Lower lobe of right lung (tissue), 2 donors: ENCODE measurements around the gene PCBP3. TPM values are rescaled to one million over a fixed set of nuclear protein-coding genes. Genes with fewer than 3 reads are reported as not detected.

Experiments used
- ATAC-seq, 2 donors: fragments of 200-7000 bp; cut with Tn5 transposase; one replicate each; pipeline ENCODE4 v1.9.1; 2020 to 2022; ENCODE audit warnings: mild to moderate bottlenecking in 2 of 2, moderate library complexity in 2 of 2
- DNase-seq: peaks from one replicate; pipeline ENCODE4 v3.0.0-alpha.2; 2020
- H3K27ac ChIP-seq: fragments of 200-600 bp; one replicate; pipeline ENCODE4 v1.8.0; 2022
- H3K27me3 ChIP-seq: fragments of 200-600 bp; one replicate; pipeline ENCODE4 v1.8.0; 2022; ENCODE audit warnings: low read depth
- H3K36me3 ChIP-seq: fragments of 200-600 bp; one replicate; pipeline ENCODE4 v1.8.0; 2022; ENCODE audit warnings: mild to moderate bottlenecking
- H3K4me1 ChIP-seq: fragments of 200-600 bp; one replicate; pipeline ENCODE4 v1.8.0; 2022
- H3K4me3 ChIP-seq: fragments of 200-600 bp; one replicate; pipeline ENCODE4 v1.8.0; 2022; ENCODE audit warnings: mild to moderate bottlenecking
- H3K9me3 ChIP-seq: fragments of 200-600 bp; one replicate; pipeline ENCODE4 v1.8.0; 2022
- CTCF ChIP-seq: fragments of 200-600 bp; IDR thresholded peaks from one replicate; pipeline ENCODE4 v1.8.0; 2022; ENCODE audit warnings: antibody characterized with exemption, mild to moderate bottlenecking
- intact Hi-C: fragments of 100-400 bp; cut with DNase I; formaldehyde crosslinking; loops from one replicate; pipeline ENCODE4 v1.11.0; 2022
- total RNA-seq: library from RNA; stranded (reverse); fragmentation: NEBNext Ultra II Directional; extraction: Animal tissue kit (Norgen Biotek cat#: 25700); gene quantifications from one replicate; pipeline ENCODE4 v1.2.1, GENCODE V29; 2021
- donor health status: DM: no; HTN: yes; CAD: no; lungs with severe emphysema.

Gene PCBP3
- total RNA-seq, 1 donor from 2014 or later: 4.5 TPM

GRCh38 chr21:45756669-45757068 is 113.1 kb downstream of the PCBP3 start:
- no peak for TF ChIP-seq CTCF
- DNase-seq (no peak), ATAC-seq (no peak)
- no peaks in the 10 kb centered on the region for H3K9me3 ChIP-seq
- no peaks in the 10 kb centered on the region for H3K4me1 ChIP-seq
- H3K27me3 ChIP-seq: no peaks in the 10 kb centered on the region
- no peaks in the 10 kb centered on the region for H3K36me3 ChIP-seq
- H3K4me3 ChIP-seq: no peak overlapping the region
- intact Hi-C loops: no loop called here
- no peak overlapping the region for H3K27ac ChIP-seq

GRCh38 chr21:45761704-45762103 is 118.2 kb downstream of the PCBP3 start:
- intact Hi-C loops: no loop called here
- Histone ChIP-seq H3K9me3 (no peaks in the 10 kb centered on the region), H3K4me3 (no peak overlapping the region), H3K4me1 (no peaks in the 10 kb centered on the region), H3K27ac (no peak overlapping the region), H3K36me3 (no peaks in the 10 kb centered on the region), H3K27me3 (no peaks in the 10 kb centered on the region)
- DNase-seq: no peak
- ATAC-seq: no peak
- TF ChIP-seq CTCF: no peak

GRCh38 chr21:45763074-45763473 is 119.5 kb downstream of the PCBP3 start:
- intact Hi-C loops: no loop called here
- no peak for TF ChIP-seq CTCF
- Histone ChIP-seq H3K27me3 (no peaks in the 10 kb centered on the region), H3K4me3 (no peak overlapping the region), H3K36me3 (no peaks in the 10 kb centered on the region), H3K4me1 (no peaks in the 10 kb centered on the region), H3K9me3 (no peaks in the 10 kb centered on the region), H3K27ac (no peak overlapping the region)
- no peak for DNase-seq
- ATAC-seq: no peak

- DNase-seq (no peak), ATAC-seq (no peak)
- Histone ChIP-seq H3K27me3 (no peaks in the 10 kb centered on the region), H3K27ac (no peak overlapping the region), H3K4me1 (no peaks in the 10 kb centered on the region), H3K36me3 (no peaks in the 10 kb centered on the region), H3K9me3 (no peaks in the 10 kb centered on the region), H3K4me3 (no peak overlapping the region)
- TF ChIP-seq CTCF: no peak
- intact Hi-C loops: no loop called here
These were observed 120.0 kb downstream of the PCBP3 start for GRCh38 chr21:45763506-45763905.

- H3K27ac ChIP-seq: no peak overlapping the region
- H3K27me3 ChIP-seq: no peaks in the 10 kb centered on the region
- no peaks in the 10 kb centered on the region for H3K9me3 ChIP-seq
- H3K4me3 ChIP-seq: no peak overlapping the region
- no peaks in the 10 kb centered on the region for H3K4me1 ChIP-seq
- TF ChIP-seq CTCF: no peak
- DNase-seq (no peak), ATAC-seq (no peak)
- intact Hi-C loops: no loop called here
- H3K36me3 ChIP-seq: no peaks in the 10 kb centered on the region
These were observed 121.3 kb downstream of the PCBP3 start for GRCh38 chr21:45764792-45765191.

- no peak for DNase-seq
- no peak for ATAC-seq
- Histone ChIP-seq H3K27me3 (no peaks in the 10 kb centered on the region), H3K36me3 (no peaks in the 10 kb centered on the region), H3K4me3 (no peak overlapping the region), H3K27ac (no peak overlapping the region), H3K4me1 (no peaks in the 10 kb centered on the region), H3K9me3 (no peaks in the 10 kb centered on the region)
- intact Hi-C loops: no loop called here
- TF ChIP-seq CTCF: no peak
These were observed 121.8 kb downstream of the PCBP3 start for GRCh38 chr21:45765375-45765774.
